IPS-18a (cell line): ENCODE results near the gene PCNP.
"Not testable (repeated sequence)": the region's sequence is repeated elsewhere in the genome, so short reads cannot be mapped to it uniquely, and the experiment has no call there.

Experiments
- H3K27ac ChIP-seq: one replicate; pipeline ENCODE4 v1.5.1; 2013; ENCODE audit warnings: low read length
- H3K27me3 ChIP-seq: one replicate; pipeline ENCODE4 v1.6.1; 2013; ENCODE audit warnings: mild to moderate bottlenecking, low read length; ENCODE audit not compliant: control insufficient read depth, insufficient read depth
- H3K36me3 ChIP-seq: one replicate; pipeline ENCODE4 v1.6.1; 2013; ENCODE audit warnings: low read depth, low read length; ENCODE audit not compliant: control insufficient read depth
- H3K4me1 ChIP-seq: one replicate; pipeline ENCODE4 v1.6.1; 2013; ENCODE audit warnings: low read depth, low read length; ENCODE audit not compliant: control insufficient read depth
- H3K4me3 ChIP-seq: one replicate; pipeline ENCODE4 v1.5.1; 2013; ENCODE audit warnings: low read length
- H3K9ac ChIP-seq: one replicate; pipeline ENCODE4 v1.6.1; 2013; ENCODE audit warnings: mild to moderate bottlenecking, low read length, moderate library complexity
- H3K9me3 ChIP-seq: one replicate; pipeline ENCODE4 v1.6.1; 2013; ENCODE audit warnings: low read depth, low read length; ENCODE audit not compliant: control insufficient read depth

PCNP gene

GRCh38 chr3:101542957-101543356 lies 31.0 kb upstream of the PCNP start:
- Histone ChIP-seq H3K4me1 (no peaks in the 10 kb centered on the region), H3K27ac (no peak overlapping the region), H3K27me3 (no peaks in the 10 kb centered on the region), H3K4me3 (no peak overlapping the region), H3K9me3 (no peaks in the 10 kb centered on the region), H3K36me3 (no peaks in the 10 kb centered on the region), H3K9ac (no peak overlapping the region)

GRCh38 chr3:101544161-101544850 lies 29.7 kb upstream of the PCNP start:
- Histone ChIP-seq H3K27me3 (no peaks in the 10 kb centered on the region), H3K9ac (no peak overlapping the region), H3K4me3 (no peak overlapping the region), H3K27ac (no peak overlapping the region), H3K36me3 (no peaks in the 10 kb centered on the region), H3K9me3 (no peaks in the 10 kb centered on the region), H3K4me1 (peaks cover 5% of the 10 kb centered on the region)

GRCh38 chr3:101548527-101549105 lies 25.4 kb upstream of the PCNP start:
- no peaks in the 10 kb centered on the region for H3K9me3 ChIP-seq
- H3K4me1 ChIP-seq = peaks cover 5% of the 10 kb centered on the region
- H3K27ac ChIP-seq = no peak overlapping the region
- no peak overlapping the region for H3K9ac ChIP-seq
- H3K36me3 ChIP-seq = no peaks in the 10 kb centered on the region
- no peak overlapping the region for H3K4me3 ChIP-seq
- H3K27me3 ChIP-seq = no peaks in the 10 kb centered on the region

GRCh38 chr3:101549473-101549872 lies 24.5 kb upstream of the PCNP start:
- Histone ChIP-seq H3K4me1 (peaks cover 5% of the 10 kb centered on the region), H3K27me3 (no peaks in the 10 kb centered on the region), H3K9ac (no peak overlapping the region), H3K9me3 (no peaks in the 10 kb centered on the region), H3K4me3 (no peak overlapping the region), H3K36me3 (no peaks in the 10 kb centered on the region), H3K27ac (no peak overlapping the region)

GRCh38 chr3:101551359-101552081 lies 22.5 kb upstream of the PCNP start:
- H3K4me3 ChIP-seq, H3K27ac ChIP-seq, H3K9me3 ChIP-seq, H3K36me3 ChIP-seq, H3K9ac ChIP-seq, H3K27me3 ChIP-seq: not testable (repeated sequence)
- H3K4me1 ChIP-seq = peaks cover 12% of the 10 kb centered on the region

- H3K4me1 ChIP-seq = peaks cover 14% of the 10 kb centered on the region
Measured at GRCh38 chr3:101553381-101553780, 20.6 kb upstream of the PCNP start.

GRCh38 chr3:101556064-101556463 lies 17.9 kb upstream of the PCNP start:
- H3K9me3 ChIP-seq = no peaks in the 10 kb centered on the region
- no peak overlapping the region for H3K4me3 ChIP-seq
- peaks cover 9% of the 10 kb centered on the region for H3K4me1 ChIP-seq
- H3K27me3 ChIP-seq = peaks cover 4% of the 10 kb centered on the region
- no peaks in the 10 kb centered on the region for H3K36me3 ChIP-seq
- H3K9ac ChIP-seq = no peak overlapping the region
- no peak overlapping the region for H3K27ac ChIP-seq

More at GRCh38 chr3:101553381-101553780, 20.6 kb upstream of the PCNP start:
- not testable (repeated sequence) for H3K27ac ChIP-seq, H3K27me3 ChIP-seq, H3K36me3 ChIP-seq, H3K4me3 ChIP-seq, H3K9ac ChIP-seq, H3K9me3 ChIP-seq

- peaks cover 21% of the 10 kb centered on the region for H3K36me3 ChIP-seq
- peak within 1 kb of the TSS; percentile 99 for H3K4me3 ChIP-seq
- H3K9me3 ChIP-seq = no peaks in the 10 kb centered on the region
- peak within 1 kb of the TSS; percentile 94 for H3K27ac ChIP-seq
- peaks cover 4% of the 10 kb centered on the region for H3K27me3 ChIP-seq
- peaks cover 6% of the 10 kb centered on the region for H3K4me1 ChIP-seq
- H3K9ac ChIP-seq = peak within 1 kb of the TSS; percentile 96
Measured at GRCh38 chr3:101561630-101562328, 12.2 kb upstream of the PCNP start, which contains the start of gene TRMT10C. TSS of gene TRMT10C (plus strand) at chr3:101561868. CDS start at chr3:101564782, 2,914 bp downstream.

GRCh38 chr3:101567528-101568317 lies 6.3 kb upstream of the PCNP start:
- Histone ChIP-seq H3K36me3 (peaks cover 29% of the 10 kb centered on the region), H3K4me1 (peaks cover 4% of the 10 kb centered on the region), H3K9me3 (no peaks in the 10 kb centered on the region), H3K4me3 (no peak overlapping the region), H3K27me3 (no peaks in the 10 kb centered on the region), H3K27ac (no peak overlapping the region), H3K9ac (no peak overlapping the region)

GRCh38 chr3:101571028-101571895 lies 2.7 kb upstream of the PCNP start:
- H3K9me3 ChIP-seq = no peaks in the 10 kb centered on the region
- H3K36me3 ChIP-seq = peaks cover 10% of the 10 kb centered on the region
- no peaks in the 10 kb centered on the region for H3K27me3 ChIP-seq
- no peak overlapping the region for H3K4me3 ChIP-seq
- no peak overlapping the region for H3K9ac ChIP-seq
- peaks cover 12% of the 10 kb centered on the region for H3K4me1 ChIP-seq
- H3K27ac ChIP-seq = no peak overlapping the region
